GM19455 (cell line): ENCODE data around the gene CIPC.

Experiments used
- ATAC-seq: cut with Tn5 transposase; IDR thresholded peaks from one replicate; pipeline ENCODE4 v1.9.1; 2021; ENCODE audit not compliant: unreplicated experiment

The CIPC gene

GRCh38 chr14:77097700-77098528, at the start of gene CIPC:
Gene CIPC, plus strand, starts transcription at chr14:77098258. Its CDS starts 7,451 bp downstream, at chr14:77105709.
- peak; percentile 92 for ATAC-seq

- ATAC-seq, result no peak
Observed at GRCh38 chr14:77051116-77051515, 46.9 kb upstream of the CIPC start.

- ATAC-seq, result no peak
Observed at GRCh38 chr14:77052281-77053044, 45.6 kb upstream of the CIPC start.

GRCh38 chr14:77053046-77053841, 44.8 kb upstream of the CIPC start:
- no peak for ATAC-seq

GRCh38 chr14:77055306-77055705, 42.8 kb upstream of the CIPC start:
- ATAC-seq, result no peak

GRCh38 chr14:77055981-77056380, 42.1 kb upstream of the CIPC start:
- ATAC-seq, result no peak

GRCh38 chr14:77058117-77058516, 39.9 kb upstream of the CIPC start:
- ATAC-seq, result no peak

GRCh38 chr14:77058785-77059184, 39.3 kb upstream of the CIPC start:
- ATAC-seq, result no peak

- no peak for ATAC-seq
Observed at GRCh38 chr14:77059276-77059915, 38.7 kb upstream of the CIPC start.

- no peak for ATAC-seq
Observed at GRCh38 chr14:77061630-77062257, 36.3 kb upstream of the CIPC start.

DNA sequence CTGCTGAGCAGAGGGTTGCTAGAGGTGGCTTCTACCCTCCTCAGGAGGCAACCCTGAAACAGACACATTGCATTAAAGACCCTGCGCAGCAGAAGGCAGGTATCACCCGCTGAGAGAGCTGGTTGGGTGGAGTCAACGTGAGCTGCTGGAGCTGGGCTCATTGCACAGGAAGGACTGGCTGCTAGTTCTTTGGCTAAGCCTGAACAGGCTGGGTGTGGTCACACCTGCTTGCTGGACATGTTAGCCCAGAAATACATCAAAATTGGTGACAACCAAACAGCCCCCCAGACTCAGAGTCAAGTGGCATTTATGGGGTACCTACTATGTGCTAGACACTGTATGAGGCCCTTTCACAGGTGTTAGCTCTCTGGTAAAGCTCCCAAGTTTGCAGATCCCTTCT, 35.8 kb upstream of the CIPC start:
- no peak for ATAC-seq

- no peak for ATAC-seq
Observed at GRCh38 chr14:77063571-77064171, 34.4 kb upstream of the CIPC start.

GRCh38 chr14:77064521-77065178, 33.4 kb upstream of the CIPC start:
- ATAC-seq, result no peak

DNA sequence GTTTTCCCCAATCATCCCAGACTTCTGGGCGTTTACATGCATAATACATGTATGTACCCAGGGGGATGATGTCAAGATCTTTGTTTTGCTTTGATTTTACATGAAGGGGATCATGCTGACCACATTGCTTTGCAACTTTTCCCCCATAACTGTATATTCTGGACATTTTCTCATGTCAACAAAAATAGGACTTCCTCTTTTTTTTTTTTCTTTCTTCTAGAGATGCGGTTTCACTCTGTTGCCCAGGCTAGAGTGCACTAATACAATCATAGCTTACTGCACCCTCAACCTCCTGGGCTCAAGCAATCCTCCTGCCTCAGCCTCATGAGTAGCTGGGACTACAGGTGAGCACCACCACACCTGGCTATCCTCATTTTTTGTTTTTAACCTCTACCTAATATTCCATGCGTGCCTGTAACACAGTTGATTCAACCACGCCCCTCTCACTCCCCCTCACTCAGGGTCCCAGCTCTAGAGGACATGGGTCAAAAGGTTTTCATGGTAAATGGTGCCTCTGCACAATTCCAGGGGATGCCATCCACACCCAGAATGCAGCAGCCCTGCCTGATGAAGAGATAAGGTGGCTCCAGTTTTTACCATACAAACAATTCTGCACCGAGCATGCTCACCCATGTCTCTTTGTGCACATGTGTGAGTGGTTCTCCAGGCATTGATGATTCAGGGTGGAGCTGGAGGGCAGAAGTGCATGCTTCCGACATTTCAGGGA, 32.0 kb upstream of the CIPC start:
- no peak for ATAC-seq

GRCh38 chr14:77066578-77067172, 31.4 kb upstream of the CIPC start:
- ATAC-seq, result no peak

- peak; percentile 60 for ATAC-seq
Observed at GRCh38 chr14:77067632-77068516, 30.2 kb upstream of the CIPC start.

DNA sequence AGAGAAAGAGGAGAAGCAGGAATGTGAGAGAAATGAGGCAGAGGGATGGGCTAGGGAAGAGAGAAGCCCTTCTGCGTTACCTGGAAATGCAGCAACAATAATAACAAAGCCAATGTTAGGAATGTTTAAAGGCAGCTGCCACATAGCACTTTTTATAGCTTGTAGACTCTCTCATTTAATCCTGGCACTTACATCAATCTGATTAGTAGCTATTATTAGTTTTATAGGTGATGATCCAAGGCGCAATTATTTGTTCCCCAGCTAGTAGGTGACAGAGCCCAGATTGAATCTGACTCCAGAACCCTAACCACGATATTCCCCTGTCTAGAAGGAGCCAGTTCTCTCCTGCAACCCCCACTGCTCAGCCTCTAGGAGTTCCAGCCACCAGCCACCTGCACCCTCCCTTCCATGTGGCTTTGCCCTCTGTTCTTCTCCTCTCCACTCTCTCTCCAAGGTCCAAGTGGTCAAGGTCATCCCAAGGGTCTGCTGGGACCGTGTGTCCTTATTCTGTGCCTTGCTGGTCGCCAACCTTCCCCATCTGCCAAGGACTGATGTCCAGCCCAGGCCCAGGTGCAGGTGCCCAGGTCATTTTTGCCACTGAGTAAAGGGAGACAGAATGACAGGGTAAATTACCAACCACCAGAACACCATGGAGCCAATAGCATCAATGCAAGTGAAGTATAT, 29.4 kb upstream of the CIPC start:
- ATAC-seq, result no peak
